Activated naive CD8-positive, alpha-beta T cell treated with anti-CD3 and anti-CD28 coated beads, Interleukin-2, amount 50 U/mL, for 16 hours (primary cell): ENCODE results near the gene OGDH.

Source experiments
- DNase-seq: peaks from one replicate; pipeline ENCODE4 v3.0.0-alpha.2; 2020; ENCODE audit warnings: low read depth, low spot score

Gene OGDH

DNA sequence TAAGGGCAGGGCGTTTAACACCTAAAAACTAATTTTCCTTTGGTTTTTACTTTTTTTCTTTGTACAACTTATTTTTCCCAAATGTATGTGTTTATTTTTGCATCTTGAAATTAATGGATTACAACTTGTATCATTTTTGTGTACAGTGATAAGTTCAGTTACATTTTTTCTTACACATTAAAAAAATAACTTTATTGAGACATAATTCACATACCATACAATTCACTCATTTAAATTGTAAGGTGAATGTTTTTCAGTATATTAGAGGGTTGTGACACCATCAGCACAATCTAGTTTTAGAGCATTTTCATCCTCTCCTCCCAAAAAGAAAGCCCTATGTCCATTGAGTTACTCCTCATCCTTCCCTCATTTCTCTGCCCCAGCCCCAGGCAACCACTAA, 11.6 kb downstream of the OGDH start:
- DNase-seq, result no peak

DNA sequence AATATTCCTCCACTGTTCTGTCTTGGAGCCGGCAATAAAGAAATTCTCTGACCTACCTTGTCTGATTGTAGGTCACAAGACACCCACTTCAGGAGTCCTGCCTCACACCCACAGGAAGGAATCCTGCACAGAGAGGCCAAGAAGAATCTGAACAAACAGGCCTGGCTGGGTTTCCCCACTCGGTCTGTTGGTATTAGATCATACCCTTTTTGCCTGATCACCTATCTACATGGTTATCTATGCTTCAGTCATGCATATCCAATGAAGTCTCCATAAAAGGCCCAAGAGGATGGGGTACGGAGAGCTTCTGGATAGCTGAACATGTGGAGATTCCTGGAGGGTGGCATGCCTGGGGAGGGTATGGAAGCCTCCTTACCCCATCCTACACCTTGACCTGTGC, 12.3 kb downstream of the OGDH start:
- no peak for DNase-seq

DNA sequence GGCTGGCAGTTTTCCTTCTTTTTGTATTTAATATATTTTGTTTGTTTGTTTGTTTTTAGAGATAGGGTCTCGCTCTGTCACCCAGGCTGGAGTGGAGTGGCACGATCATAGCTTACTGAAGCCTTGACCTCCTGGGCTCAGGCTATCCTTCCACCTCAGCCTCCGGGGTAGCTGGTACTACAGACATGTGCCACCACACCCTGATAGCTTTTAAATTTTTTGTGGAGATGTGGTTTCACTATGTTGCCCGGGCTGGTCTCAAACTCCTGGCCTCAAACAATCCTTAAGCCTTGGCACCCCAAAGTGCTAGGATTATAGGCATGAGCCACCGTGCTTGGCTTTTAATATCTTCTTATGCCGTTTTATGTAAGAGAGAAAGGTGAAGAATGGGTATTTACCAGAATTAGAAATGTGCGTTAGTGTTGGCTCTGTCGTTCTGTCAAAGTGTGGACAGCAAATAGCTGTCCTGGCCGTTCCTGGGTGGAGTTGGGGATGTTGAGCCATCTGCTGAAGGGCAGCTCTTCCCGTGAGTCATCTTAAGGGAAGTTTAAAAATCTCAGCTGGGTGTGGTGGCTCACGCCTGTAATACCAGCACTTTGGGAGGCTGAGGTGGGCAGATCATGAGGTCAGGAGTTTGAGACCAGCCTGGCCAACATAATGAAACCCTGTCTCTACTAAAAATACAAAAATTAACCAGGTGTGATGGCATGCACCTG, 14.8 kb downstream of the OGDH start:
- no peak for DNase-seq

DNA sequence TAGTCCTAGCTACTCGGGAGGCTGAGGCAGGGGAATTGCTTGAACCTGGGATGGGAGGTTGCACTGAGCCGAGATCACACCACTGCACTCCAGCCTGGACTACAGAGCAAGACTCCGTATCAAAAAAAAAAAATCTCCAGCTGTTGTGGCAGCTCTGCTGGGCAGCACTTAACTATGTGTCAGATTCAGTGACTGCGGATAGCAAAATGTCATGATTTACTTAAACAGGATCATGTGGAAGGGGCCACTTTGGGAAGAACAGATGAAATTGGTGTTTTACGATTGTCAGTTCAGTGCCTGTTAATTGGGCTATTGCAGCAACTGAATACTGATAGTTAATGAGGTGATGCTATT, 15.3 kb downstream of the OGDH start:
- DNase-seq, result no peak

DNA sequence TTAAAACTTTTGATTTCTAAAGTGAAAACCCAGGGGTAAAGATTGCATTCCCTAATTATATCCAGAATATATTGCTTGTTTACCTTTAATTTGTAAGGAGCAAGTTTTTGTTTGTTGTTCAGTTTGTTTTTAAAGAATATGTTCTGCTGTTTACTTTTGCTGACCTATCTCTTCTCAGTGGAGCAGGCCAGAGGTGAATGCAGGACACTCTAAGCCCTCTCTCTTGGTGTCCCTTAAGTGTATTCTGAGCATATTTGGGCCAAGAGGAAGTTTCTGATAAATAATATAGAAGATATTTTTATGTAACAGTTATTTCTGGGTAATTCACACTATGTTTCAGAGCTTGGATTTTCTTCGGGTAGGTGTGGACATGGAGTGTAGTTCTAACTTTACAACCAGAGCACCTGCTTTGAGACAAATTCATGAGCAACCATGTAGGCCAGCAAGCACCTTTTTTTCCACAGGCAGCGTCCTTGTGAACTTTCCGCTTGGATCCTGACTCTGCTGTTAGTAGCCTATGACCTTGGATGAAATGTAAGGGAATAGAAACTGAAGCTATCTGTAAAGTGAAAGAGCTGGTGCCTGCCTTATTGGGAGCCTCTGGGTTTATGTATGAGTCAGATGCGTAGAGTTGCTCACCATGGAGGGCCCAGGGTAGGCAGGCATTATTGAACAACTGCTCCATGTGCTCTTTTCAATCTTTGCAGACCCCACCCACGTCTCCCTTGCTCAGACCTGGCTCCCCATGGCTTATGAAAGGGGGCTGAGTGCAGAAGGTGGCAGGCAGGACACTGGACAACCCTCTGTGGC, 16.1 kb downstream of the OGDH start:
- no peak for DNase-seq

DNA sequence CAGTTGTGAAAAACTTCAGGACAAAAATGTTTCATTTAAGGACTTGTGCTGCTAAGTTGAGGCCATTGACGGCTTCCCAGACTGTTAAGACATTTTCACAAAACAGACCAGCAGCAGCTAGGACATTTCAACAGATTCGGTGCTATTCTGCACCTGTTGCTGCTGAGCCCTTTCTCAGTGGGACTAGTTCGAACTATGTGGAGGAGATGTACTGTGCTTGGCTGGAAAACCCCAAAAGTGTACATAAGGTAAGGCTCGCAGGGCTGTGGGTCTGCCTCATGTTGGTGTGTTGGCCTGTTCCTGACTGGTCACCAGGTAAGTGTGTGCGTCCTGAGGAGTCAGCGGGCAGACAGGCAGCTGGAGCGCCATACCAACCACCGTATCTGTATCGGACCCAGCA, 17.9 kb downstream of the OGDH start:
- DNase-seq, result no peak

DNA sequence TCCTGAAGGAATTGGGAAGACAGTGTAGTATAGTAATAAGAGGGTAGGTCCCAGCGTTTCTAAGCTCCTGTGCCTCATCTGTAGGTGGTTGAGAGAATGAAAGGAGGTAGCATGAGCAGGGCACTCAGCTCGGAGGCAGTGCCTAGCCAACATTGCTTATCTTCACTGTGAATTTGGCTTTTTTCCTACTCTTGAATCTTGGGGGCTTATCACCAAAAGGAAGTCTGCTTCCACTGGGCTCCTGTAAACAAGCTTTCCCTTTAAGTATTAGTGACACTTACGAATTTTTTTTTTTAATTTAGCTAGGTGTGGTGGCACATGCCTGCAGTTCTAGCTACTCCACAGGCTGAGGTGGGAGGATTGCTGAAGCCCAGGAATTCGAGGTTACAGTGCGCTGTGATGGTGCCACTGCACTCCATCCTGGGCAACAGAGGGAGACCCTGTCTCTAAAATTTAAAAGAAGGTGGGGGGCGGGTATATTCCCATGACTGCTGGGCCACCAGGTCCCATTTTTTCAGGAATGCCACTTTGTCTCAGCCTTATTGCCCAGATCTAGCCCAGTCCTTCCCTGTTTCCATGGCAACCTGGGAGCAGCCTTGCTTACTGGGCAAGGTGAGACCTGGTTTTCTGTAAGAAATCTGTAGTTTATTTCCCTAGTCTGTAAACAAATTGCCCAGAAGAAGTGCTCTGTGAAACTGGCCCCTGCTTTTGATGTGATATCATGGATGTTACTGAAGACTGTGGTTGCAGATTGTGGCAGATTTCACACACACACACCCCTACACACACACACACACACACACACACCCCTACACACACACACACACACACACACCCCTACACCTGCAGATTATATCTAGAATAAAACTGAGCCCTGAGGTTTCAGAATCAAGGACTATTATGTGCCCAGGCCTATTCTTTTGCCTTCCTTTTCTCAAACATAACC, 19.4 kb downstream of the OGDH start:
- no peak for DNase-seq

DNA sequence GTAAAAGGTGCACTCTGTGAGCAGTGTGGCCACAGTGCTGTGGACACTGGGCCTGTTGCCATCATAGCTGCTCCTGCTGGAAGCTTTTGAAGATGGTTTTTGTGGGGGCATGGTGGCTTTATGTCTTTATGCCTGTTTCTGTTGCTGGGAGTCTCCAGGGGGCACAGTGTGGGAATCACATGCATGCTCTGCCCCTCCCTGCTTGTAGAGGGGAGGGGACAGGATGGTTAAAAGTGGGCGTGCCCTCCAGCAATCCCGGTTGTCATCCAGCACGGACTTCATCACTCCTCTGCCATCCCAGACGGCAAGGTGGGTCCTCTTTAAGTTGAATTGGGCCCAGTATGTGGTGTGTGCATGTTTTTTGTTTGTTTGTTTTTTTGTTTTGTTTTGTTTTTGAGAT, 20.2 kb downstream of the OGDH start:
- DNase-seq, result no peak

DNA sequence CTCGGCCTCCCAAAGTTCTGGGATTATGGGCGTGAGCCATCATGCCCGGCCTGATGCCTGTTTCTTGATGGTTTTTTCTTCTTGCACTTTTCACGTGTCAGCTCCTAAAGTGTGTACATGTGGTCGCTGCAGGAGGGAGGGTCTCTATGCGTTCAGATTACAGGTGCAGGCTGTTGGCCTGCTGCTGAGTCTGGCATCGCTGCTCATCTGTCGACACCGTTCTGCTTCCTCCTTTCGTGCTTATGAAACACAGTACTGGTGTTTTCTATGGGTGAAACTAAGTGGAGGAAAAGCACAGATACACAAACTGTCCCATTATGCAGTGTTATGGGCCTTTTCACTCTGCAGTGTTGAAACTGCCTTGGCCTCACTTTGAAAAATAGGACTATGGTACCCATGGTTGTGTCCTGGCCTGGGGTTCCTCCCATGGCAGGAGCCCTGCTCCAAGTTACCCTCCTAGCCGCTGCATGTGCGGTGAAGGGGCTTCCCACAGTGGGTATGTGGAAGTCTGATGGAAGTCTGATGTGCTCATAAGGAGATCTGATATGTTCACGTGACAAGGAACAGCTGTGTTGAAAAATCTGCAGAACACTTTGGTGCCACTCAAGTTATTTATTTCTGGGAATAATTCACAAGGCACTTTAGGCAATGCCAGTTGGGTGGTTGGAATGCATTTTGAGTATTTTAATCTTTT, 23.5 kb downstream of the OGDH start:
- no peak for DNase-seq

DNA sequence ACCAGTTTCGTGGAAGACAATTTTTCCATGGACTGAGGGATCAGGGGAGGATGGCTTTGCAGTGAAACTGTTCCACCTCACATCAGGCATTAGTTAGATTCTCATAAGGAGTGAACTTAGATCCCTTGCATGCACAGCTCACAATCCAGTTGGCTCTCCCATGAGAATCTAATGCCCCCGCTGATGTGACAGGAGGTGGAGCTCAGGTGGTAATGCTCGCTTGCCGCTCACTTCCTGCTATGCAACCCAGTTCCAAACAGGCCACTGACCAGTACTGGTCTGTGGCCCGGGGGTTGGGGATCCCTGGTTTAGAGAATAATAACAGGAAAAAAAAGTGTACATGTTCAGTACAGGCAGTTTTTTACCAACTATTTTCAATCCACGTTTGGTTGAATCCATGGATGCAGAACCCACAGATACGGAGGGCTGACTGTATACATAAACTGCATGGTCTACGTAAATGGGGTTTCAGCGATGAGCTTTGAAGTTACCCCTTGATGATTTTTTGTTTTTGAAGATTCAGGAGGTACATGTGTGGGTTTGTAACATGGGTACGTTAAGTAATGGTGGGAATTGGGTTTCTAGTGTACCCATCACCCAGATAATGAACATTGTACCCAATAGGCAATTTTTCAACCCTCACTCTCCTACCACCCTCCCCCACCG, 24.5 kb downstream of the OGDH start:
- no peak for DNase-seq

DNA sequence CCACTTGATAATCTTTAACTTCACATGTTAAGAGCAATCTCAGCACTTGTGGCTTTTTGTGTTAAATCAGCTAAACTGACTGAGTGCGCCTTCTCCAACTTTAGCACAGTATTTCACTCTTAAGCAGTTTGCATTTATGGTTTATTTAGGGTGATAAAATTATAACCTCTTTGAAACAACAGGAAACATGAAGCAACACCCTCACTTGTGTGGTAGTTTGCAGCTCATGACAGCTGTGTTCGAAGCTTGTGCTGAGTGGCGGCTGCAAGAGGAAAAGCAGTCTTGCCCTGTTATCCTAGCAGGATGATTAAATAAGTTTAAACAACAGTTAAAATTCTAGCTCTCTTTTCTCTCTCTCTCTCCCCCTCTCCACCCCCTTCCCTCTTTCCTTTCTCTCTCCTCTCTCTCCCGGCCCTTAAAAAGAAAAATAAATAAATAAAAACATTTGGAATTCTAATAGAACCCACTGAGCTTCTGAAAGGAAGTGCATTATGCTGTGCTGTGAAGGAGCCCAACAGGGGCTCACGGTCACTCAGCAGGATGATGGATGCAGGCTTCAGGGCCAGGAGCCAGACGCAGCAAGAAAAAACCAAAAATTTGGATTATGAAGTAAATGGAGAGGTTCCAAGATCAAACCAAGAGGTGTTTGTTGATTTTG, 25.2 kb downstream of the OGDH start:
- DNase-seq, result no peak

DNA sequence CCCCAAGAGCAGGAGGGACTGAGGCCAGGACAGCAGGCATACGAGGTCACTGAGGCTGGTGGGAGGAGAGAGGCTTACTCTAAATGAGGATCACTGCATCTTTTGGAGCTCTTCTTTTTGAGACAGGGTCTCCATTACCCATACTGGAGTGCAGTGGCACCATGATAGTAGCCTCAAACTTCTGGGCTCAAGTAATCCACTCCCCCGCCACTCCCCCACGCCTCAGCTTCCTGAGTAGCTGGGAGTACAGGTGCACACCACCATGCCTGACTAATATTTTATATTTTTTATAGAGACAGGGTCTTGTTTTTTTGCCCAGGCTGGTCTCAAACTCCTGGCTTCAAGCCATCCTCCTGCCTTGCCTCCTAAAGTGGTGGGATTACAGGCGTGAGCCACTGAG, 25.8 kb downstream of the OGDH start:
- no peak for DNase-seq

DNA sequence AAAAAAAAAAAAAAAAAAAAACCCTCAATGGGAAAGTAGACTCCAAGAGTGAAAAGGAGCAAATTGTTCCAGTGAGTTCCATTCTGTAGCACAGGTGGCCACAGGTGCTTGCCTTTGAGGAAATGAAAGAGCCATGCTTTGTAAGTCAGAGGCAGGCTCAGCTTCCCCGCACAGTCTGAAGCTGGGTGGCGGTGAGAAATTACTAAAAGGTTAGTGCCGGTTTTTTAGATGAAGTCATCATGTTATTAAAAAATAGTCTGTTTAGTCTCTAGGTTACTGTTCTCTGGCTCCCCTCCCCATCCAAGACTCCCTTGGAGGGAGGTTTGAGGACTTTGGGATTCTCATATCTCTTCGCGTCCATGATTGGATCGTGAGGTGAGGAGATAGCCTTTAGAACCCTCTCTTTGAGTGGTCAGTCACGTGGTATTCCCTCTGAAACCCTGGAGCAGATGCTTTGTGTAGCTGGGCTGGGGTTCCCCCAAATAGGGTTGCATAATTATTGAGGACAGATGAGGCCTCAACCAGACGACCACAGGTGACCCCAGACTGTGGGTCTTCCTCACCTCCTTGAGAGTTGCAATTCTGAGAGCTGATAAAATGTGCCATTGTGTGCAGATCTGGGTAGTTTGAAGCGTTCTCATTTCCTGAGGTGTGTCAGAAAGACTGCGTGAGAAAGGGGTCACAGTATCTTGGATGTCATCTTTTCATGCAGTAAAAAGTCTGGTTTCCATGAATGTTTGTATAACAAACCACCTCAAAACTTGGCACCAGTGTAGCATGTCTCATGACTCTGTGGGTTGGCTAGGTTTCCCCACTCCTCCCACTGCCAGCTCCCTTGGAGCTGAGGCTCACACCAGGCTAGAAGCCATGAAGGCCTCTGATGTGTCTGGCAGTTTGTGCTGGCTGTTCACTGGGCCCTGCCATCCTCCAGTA, 27.1 kb downstream of the OGDH start:
- no peak for DNase-seq

DNA sequence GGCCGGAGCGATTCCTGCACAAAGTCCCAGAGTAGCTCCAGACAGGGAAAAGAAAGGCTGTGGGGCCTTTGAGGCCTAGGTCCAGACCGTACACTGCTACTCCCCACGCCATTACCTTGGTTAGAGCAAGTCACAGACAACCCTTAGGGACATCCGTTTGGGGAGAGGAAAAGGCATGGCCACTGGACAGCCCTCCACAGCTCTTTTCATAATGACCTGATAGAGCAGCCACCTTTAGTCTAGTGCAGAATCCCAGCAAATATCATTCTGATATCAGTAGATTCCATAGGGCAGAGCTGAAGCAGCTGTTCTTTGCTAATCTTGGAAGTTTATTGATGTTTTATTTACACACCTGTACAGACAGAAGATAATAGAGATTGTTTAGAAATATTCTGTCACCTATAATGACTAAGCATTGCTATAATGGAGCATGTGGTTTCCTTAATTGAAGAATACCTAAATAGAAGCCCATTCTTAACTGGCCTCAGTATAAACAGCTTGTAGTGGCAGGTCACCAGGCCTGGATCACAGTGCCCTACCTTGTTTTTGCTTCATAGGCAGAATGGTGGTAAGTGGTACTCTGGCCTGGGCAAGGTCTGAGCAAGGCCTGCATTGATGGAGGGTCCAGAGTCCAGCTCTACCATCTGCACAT, 27.9 kb downstream of the OGDH start:
- DNase-seq, result no peak

DNA sequence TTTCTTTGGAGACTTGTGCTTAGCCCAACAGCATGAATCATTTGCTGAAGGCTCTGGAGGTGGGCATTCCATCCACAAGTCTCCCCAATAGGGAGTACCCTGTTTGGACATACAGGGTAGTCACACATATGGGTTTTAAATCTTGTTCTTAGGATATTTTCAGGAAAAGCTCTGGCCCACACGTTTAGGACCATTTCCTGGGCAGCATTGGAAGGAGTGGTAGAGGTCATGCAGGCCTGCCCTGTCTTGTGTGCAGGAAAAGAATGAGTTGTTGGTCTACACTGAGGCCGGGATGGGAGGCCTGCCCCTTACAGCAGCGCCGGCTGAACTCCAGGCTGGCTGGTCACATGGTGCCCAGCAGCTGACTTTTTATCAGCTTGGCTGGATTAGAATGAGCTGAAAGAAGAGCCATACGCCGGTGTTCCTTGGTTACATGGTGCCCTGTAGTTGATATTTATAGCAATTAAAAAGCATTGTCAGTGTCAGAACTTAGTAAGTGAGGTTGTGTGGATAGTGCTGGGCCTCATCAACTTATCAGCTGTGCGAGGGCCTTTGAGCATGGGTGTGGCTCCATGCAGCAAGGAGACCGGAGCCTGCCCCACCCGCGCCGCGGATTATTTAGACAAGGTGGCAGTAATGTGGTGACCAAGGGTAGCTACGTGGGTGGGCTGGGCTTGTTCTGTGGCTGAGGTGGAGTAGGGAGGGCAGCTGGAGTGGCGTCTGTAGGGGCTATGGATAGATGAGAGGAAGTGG, 28.6 kb downstream of the OGDH start:
- no peak for DNase-seq

DNA sequence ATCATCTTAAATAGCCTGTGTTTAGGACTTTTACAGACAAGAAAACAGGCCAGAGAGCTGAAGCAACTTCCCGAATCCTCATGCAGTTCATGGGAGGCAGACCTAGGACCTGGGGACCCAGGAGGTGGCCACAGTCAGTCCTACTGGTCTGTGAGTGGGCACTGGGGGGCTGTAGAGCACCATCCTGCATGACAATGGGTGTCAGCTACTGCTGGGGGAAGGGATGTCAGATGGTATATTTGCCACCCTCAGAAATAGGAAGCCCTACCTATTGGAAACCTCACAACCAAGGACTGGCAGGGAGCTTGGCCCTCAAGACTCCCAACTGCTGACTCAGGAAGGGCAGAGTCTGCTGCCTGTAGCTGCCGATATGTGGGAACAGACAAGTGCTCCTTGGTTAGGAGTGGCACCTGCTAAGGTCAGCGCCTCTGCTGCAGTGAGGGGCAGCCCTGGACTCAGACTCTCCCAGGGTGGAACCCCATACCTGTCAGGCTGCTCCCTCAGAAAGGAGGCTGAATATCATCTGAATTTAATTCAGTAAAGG, 29.7 kb downstream of the OGDH start:
- no peak for DNase-seq

DNA sequence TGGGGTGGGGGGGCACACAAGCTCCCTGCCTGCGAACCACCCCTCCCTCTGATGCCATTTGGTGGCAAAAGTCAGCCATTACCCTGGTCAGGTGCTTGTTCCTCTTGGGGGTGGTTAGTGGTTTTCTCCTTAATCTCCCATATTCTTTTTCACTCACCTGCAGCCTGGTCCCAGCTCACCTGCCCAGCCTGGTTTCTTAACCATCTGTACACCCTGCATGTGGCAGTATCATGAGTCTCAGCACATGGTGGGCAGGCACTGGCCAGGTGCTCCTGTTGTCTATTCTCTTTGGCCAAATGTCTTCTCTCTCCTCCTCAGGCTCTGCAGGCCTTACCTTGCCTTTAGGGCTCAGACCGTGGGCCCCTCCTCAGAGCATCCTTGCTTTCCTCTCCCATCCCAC, 30.5 kb downstream of the OGDH start:
- DNase-seq, result no peak
